NCI-H82 (cell line): Measurements from ENCODE around the gene PIK3R1.

ENCODE experiments used
- DNase-seq: peaks from one replicate; lab custom pipeline; 2025; lab: John Stamatoyannopoulos, UW

The PIK3R1 gene

GRCh38 chr5:68331192-68332079, 115.9 kb downstream of the PIK3R1 start:
- DNase-seq: no peak

GRCh38 chr5:68332080-68332451, 116.5 kb downstream of the PIK3R1 start:
- DNase-seq: no peak

- DNase-seq: no peak
Observed at GRCh38 chr5:68332556-68332955, 117.0 kb downstream of the PIK3R1 start.

- no peak for DNase-seq
Observed at GRCh38 chr5:68333649-68334552, 118.3 kb downstream of the PIK3R1 start.

- DNase-seq: no peak
Observed at GRCh38 chr5:68334553-68334886, 119.0 kb downstream of the PIK3R1 start.

GRCh38 chr5:68335075-68335474, 119.5 kb downstream of the PIK3R1 start:
- DNase-seq: no peak

- peak; percentile 46 for DNase-seq
Observed at GRCh38 chr5:68336200-68336599, 120.6 kb downstream of the PIK3R1 start.

GRCh38 chr5:68337235-68337634, 121.7 kb downstream of the PIK3R1 start:
- DNase-seq: no peak

GRCh38 chr5:68339921-68340321, 124.4 kb downstream of the PIK3R1 start:
- no peak for DNase-seq

- no peak for DNase-seq
Observed at GRCh38 chr5:68341006-68341405, 125.5 kb downstream of the PIK3R1 start.

GRCh38 chr5:68342693-68343092, 127.1 kb downstream of the PIK3R1 start:
- DNase-seq: no peak

- DNase-seq: no peak
Observed at GRCh38 chr5:68343421-68343826, 127.9 kb downstream of the PIK3R1 start.

GRCh38 chr5:68344447-68345111, 129.0 kb downstream of the PIK3R1 start:
- DNase-seq: no peak

GRCh38 chr5:68345171-68345570, 129.6 kb downstream of the PIK3R1 start:
- no peak for DNase-seq

GRCh38 chr5:68345582-68345981, 130.0 kb downstream of the PIK3R1 start:
- DNase-seq: no peak

- DNase-seq: no peak
Observed at GRCh38 chr5:68347536-68347935, 132.0 kb downstream of the PIK3R1 start.

- no peak for DNase-seq
Observed at GRCh38 chr5:68348447-68349222, 133.1 kb downstream of the PIK3R1 start.

GRCh38 chr5:68350176-68350575, 134.6 kb downstream of the PIK3R1 start:
- no peak for DNase-seq
